Thoracic aorta (tissue), 2 donors: Measurements from ENCODE around the gene SELE. TPM values are rescaled to one million over a fixed set of nuclear protein-coding genes. Genes with fewer than 3 reads are reported as not detected.
"Not testable (repeated sequence)": the region's sequence is repeated elsewhere in the genome, so short reads cannot be mapped to it uniquely, and the experiment has no call there.

Source experiments
- ATAC-seq: fragments of 150-250 bp; one replicate; pipeline ENCODE4 v1.8.0; 2017; ENCODE audit warnings: low read depth; ENCODE audit not compliant: insufficient number of reproducible peaks, low FRiP score
- DNase-seq: peaks from one replicate; pipeline ENCODE4 v3.0.0-alpha.2; 2020; ENCODE audit warnings: low spot score
- H3K27ac ChIP-seq, 2 donors: fragments of 200-600 bp; sonication (generic); 1 replicate in 1 of 2; 2 replicates in 1 of 2; pipeline ENCODE4 v1.5.1; 2016; ENCODE audit warnings: mild to moderate bottlenecking in 2 of 2, moderate library complexity in 2 of 2
- H3K27me3 ChIP-seq: fragments of 200-600 bp; sonication (generic); replicated peaks from 2 replicates; pipeline ENCODE4 v1.6.0; 2016; ENCODE audit warnings: mild to moderate bottlenecking; ENCODE audit not compliant: insufficient read depth
- H3K36me3 ChIP-seq: fragments of 200-600 bp; sonication (generic); one replicate; pipeline ENCODE4 v1.5.1; 2016
- H3K4me1 ChIP-seq, 2 donors: fragments of 200-600 bp; sonication (generic); 1 replicate in 1 of 2; 2 replicates in 1 of 2; pipeline versions ENCODE4 v1.5.1 to v1.6.0; 2016; ENCODE audit warnings: low read depth in 2 of 2, mild to moderate bottlenecking in 1 of 2; ENCODE audit not compliant: control insufficient read depth in 1 of 2
- H3K4me3 ChIP-seq: fragments of 200-600 bp; sonication (generic); 2 replicates; pipeline ENCODE4 v1.5.1; 2016; ENCODE audit warnings: mild to moderate bottlenecking
- H3K9me3 ChIP-seq: fragments of 200-600 bp; sonication (generic); 2 replicates; pipeline ENCODE4 v1.5.1; 2016
- CTCF ChIP-seq: fragments of 200-600 bp; sonication (generic); IDR thresholded peaks from one replicate; pipeline ENCODE4 v1.5.1; 2019; ENCODE audit warnings: antibody characterized with exemption
- total RNA-seq, 2 donors: library from RNA; depleted of rRNA; stranded (reverse); fragments of >200 nt; gene quantifications; one replicate each; pipeline versions ENCODE4 v1.1.0 to v1.2.3, GENCODE V29; 2016

The SELE gene
- total RNA-seq, 2 donors from 2014 or later: 3.4 to 28.8 TPM

DNA sequence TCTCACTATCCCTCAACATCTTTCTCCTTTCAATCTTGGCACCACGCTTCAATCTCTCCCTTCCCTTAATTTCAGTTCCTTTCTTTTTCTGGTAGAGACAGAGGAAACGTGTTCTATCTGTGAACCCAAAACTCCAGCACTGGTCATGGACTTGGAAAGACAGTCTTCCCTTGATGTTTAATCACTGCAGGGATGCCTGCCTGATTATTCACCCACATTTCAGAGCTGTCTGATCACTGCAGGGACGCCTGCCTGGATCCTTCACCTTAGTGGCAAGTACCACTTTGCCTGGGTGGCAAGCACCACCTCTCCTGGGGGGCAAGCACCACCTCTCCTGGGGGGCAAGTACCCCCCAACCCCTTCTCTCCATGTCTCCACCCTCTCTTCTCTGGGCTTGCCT lies 50.2 kb downstream of the SELE start:
- ATAC-seq: no peak
- TF ChIP-seq CTCF: no peak
- no peaks in the 10 kb centered on the region for H3K4me1 ChIP-seq
- H3K27me3 ChIP-seq: no peaks in the 10 kb centered on the region
- no peaks in the 10 kb centered on the region for H3K9me3 ChIP-seq
- no peaks in the 10 kb centered on the region for H3K36me3 ChIP-seq
- no peak for DNase-seq
- H3K4me3 ChIP-seq: no peak overlapping the region
- H3K27ac ChIP-seq: no peak overlapping the region

DNA sequence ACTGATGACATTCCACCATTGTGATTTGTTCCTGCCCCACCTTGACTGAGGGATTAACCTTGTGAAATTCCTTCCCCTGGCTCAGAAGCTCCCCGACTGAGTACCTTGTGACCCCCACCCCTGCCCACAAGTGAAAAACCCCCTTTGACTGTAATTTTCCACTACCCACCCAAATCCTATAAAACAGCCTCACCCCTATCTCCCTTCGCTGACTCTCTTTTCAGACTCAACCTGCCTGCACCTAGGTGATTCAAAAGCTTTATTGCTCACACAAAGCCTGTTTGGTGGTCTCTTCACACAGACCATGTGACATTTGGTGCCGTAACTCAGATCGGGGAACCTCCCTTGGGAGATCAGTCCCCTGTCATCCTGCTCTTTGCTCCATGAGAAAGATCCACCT lies 50.7 kb downstream of the SELE start:
- H3K36me3 ChIP-seq, ATAC-seq, DNase-seq, H3K9me3 ChIP-seq, H3K27me3 ChIP-seq, H3K4me3 ChIP-seq, H3K4me1 ChIP-seq, H3K27ac ChIP-seq: not testable (repeated sequence)

- H3K27ac ChIP-seq: no peak overlapping the region
- no peaks in the 10 kb centered on the region for H3K4me1 ChIP-seq
- no peaks in the 10 kb centered on the region for H3K9me3 ChIP-seq
- no peak for DNase-seq
- H3K36me3 ChIP-seq: no peaks in the 10 kb centered on the region
- no peak overlapping the region for H3K4me3 ChIP-seq
- no peaks in the 10 kb centered on the region for H3K27me3 ChIP-seq
- no peak for TF ChIP-seq CTCF
- ATAC-seq: no peak
Measured at GRCh38 chr1:169682071-169682470, 51.8 kb downstream of the SELE start.

DNA sequence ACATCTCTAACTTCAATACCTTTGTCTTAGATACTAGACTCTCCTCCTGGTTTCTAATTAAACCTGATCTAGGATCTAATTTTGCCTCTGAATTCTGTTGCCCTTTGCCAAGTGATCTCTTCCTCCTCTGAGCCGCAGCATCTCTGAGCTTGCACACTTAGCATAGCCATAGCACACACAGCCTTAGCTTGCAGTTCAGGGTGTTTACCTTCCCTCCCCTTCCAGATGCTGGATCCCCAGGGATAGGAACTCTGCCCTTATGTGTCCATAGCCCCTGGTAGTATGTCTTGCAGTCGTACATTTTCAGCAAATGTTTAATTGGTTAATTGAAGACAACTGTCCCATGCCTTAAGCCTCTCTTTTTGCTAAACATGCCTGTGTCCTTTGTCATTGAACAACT lies 52.7 kb downstream of the SELE start:
- Histone ChIP-seq H3K36me3 (no peaks in the 10 kb centered on the region), H3K4me1 (no peaks in the 10 kb centered on the region), H3K27ac (no peak overlapping the region), H3K4me3 (no peak overlapping the region), H3K27me3 (no peaks in the 10 kb centered on the region), H3K9me3 (no peaks in the 10 kb centered on the region)
- TF ChIP-seq CTCF: no peak
- no peak for ATAC-seq
- DNase-seq: no peak

GRCh38 chr1:169680377-169681019 lies 53.4 kb downstream of the SELE start:
- Histone ChIP-seq H3K4me3 (no peak overlapping the region), H3K9me3 (no peaks in the 10 kb centered on the region), H3K36me3 (no peaks in the 10 kb centered on the region), H3K4me1 (no peaks in the 10 kb centered on the region), H3K27ac (no peak overlapping the region), H3K27me3 (no peaks in the 10 kb centered on the region)
- no peak for ATAC-seq
- DNase-seq: no peak
- no peak for TF ChIP-seq CTCF

GRCh38 chr1:169679692-169680091 lies 54.2 kb downstream of the SELE start:
- H3K4me3 ChIP-seq: no peak overlapping the region
- H3K36me3 ChIP-seq: no peaks in the 10 kb centered on the region
- TF ChIP-seq CTCF: no peak
- H3K4me1 ChIP-seq: no peaks in the 10 kb centered on the region
- H3K9me3 ChIP-seq: no peaks in the 10 kb centered on the region
- ATAC-seq: no peak
- DNase-seq: no peak
- H3K27me3 ChIP-seq: no peaks in the 10 kb centered on the region
- H3K27ac ChIP-seq: no peak overlapping the region
